HG03571 (cell line): ENCODE measurements around the gene TMEM229A.
"Not testable (repeated sequence)": the region's sequence is repeated elsewhere in the genome, so short reads cannot be mapped to it uniquely, and the experiment has no call there.

Experiments
- ATAC-seq: cut with Tn5 transposase; IDR thresholded peaks from one replicate; pipeline ENCODE4 v1.9.1; 2021; ENCODE audit not compliant: unreplicated experiment

The TMEM229A gene

GRCh38 chr7:124032369-124033094, at the start of gene TMEM229A:
TSS of gene TMEM229A (minus strand) at chr7:124033067. CDS start at chr7:124033003, 64 bp downstream.
- no peak for ATAC-seq

- not testable (repeated sequence) for ATAC-seq
Observed at GRCh38 chr7:124082234-124082633, 49.4 kb upstream of the TMEM229A start.

- no peak for ATAC-seq
Observed at GRCh38 chr7:124077546-124077945, 44.7 kb upstream of the TMEM229A start.

DNA sequence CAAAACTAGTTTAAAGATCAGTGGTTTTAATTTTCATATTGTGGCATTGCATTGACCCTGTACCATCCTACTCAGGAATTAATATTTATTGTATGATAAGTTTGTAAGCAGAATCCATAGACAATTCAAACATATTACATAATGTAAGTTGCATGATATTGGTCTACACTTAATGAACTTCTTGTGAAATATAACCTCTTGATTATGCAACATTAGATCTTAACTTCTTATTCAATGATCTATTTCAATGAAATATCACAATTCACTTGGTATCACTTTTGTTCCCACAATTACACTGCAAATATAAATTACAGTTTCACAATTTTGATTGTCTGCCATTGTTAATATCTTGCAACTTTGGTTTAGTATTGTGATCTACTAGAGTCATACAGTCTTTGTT, 44.0 kb upstream of the TMEM229A start:
- no peak for ATAC-seq

DNA sequence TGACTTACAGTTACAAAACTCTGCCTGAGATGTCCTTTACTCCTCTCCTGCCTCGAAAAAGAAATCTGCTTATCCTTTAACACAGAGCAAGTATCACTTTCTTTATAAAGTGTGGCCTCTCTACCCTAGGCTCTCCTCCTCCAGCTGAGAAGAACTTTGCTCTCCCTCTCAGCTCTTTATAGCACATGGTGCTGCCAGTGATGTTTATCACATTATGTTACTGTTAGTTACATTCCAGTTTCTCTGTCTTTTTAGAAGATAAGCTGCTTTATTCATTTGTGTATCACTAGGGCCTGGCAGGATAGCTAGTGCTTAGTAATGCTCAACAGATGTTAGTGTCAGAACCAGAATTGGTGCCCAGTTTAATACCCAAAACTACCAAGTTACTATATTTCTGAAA, 41.1 kb upstream of the TMEM229A start:
- no peak for ATAC-seq

DNA sequence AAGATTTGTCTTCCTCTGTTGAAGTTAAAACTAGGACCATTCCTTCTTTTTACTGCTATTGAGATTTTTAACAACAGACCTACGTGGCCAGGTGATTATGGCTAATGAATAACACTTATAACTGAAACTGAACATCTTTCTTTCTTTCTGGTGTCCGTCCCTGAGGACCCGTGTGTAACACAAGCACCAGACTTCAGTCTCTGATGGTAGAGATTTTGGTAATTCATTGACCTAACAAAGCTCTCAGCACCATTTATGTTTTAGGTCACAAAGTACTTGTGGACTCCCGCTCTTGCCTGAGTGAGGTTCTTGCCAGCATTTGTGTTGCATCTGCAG, 40.4 kb upstream of the TMEM229A start:
- no peak for ATAC-seq

GRCh38 chr7:124072603-124073309, 39.9 kb upstream of the TMEM229A start:
- no peak for ATAC-seq

- no peak for ATAC-seq
Observed at GRCh38 chr7:124071843-124072242, 39.0 kb upstream of the TMEM229A start.

DNA sequence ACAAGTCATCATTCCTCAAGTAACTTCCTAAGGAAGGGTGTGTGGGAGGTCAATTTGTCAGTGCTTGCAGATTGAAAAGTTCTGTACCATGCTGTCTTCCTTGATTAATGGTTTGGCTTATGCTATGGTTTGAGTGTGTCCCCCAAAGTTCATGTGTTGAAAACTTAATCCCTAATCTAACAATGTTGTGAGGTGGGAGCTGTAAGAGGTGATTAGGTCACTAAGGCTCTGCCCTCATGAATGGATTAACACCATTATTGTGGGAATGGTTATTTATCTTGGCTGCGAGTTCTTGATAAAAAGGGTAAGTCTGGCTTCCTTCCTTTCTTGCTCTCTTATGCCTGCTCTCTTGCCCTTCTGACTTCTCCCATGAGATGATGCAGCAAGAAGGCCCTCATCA, 29.3 kb upstream of the TMEM229A start:
- no peak for ATAC-seq

GRCh38 chr7:124060528-124060927, 27.7 kb upstream of the TMEM229A start:
- no peak for ATAC-seq

DNA sequence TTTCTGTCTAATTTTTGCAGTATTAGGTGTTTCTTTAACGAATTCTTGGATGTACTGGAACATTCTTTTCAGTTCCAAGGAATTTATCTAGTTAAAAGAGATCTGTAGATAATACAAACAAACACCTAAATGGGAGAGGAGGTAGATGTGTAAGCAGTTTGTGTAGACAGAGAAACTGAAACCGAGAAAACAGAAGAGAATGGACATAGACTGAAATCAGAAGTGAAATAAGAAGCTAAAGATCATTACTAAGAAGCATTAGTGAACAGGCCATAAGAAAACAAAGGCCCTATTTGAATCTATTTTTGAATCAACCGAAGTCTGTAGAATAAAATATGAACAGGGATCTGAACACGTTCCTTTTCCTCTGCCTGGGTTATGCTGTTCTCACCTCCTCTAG, 26.5 kb upstream of the TMEM229A start:
- peak; percentile 95 for ATAC-seq

GRCh38 chr7:124058515-124058914, 25.6 kb upstream of the TMEM229A start:
- ATAC-seq = no peak

DNA sequence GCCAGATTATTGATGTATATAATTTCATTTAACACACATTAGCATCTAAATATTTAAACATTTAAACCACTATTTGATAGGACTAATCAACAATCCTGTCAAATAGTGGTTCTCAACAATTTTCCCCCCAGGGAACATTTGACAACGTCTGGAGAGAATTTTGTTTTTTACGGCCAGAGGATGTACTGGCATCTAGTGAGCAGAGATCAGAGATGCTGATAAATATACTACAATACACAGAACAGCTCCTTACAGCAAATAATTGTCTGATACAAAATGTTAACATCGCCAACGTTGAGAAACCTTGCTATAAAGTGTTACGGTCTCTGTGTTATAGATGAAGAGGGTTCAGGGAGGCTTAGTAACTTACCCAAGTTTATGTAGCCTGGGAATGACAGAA, 25.0 kb upstream of the TMEM229A start:
- ATAC-seq = no peak

- ATAC-seq = no peak
Observed at GRCh38 chr7:124056234-124056633, 23.4 kb upstream of the TMEM229A start.

DNA sequence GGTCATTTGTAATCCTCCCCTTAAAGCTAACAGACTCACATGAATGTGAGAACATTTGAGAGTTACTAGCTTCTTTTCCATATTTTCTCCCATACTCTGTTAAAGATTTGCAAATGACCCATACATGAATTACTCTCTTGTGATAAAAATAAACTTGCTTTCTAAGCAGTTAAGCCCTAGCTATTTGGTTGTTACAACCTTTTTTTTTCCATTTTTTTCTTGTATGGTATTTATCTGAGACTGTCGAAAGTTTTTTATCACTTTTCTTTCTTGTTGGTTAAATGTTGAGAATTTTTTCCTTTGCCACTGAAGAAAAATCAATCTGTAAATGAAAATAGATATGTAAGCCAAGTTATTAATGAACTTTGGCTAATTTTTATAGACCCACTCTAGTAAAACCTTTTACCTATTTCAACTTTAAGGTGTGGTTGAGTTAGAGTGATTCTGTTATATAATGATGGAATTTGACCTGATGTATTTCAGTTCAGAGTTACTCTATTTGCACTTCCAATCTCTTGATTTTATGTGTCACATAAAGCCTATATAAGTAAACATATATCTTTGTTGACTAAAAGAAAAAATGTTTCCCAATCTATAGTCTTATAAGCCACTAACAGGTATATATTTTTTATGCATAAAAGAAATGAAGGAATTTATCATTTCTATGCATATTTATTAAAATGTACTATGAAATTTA, 19.0 kb upstream of the TMEM229A start:
- ATAC-seq = no peak

- no peak for ATAC-seq
Observed at GRCh38 chr7:124042826-124043225, 10.0 kb upstream of the TMEM229A start.

DNA sequence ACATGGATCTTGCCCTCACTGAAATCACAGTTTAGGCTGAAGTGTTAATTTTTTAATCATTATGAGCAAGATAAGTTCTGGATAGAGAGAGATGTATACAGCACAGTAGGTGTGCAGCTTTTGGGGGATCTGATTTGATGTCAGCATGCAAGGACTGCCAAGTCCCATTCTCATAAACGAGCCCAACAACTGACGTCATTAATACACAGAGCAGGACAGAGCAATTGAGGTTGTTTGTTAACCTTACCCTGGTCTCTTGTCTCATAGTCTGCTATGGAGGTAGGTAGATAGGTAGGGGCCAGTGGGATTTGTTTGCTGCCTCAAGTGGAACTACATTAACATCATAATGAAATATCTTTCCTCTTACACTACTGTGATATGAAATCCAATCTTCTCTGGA, 8.6 kb upstream of the TMEM229A start:
- no peak for ATAC-seq

GRCh38 chr7:124037902-124038301, 5.0 kb upstream of the TMEM229A start:
- ATAC-seq = not testable (repeated sequence)

DNA sequence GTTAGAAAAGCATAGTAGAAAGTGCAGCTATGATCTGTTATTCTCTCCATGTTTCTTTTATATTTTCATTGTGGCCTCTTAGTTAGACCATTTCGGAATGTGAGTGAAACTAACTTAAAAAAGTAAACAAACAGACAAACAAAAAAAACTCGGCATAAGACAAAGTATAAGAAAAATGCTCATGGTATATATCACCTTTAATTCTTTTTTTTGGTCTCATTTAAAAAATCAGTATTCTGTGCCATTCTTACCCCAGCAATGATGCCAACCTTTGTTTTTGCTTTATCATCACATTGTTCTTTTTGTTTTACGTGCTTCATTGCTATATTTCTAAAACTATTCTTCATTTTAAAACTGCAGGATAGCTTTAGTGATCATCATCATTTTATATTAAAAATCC, 2.8 kb upstream of the TMEM229A start:
- no peak for ATAC-seq

DNA sequence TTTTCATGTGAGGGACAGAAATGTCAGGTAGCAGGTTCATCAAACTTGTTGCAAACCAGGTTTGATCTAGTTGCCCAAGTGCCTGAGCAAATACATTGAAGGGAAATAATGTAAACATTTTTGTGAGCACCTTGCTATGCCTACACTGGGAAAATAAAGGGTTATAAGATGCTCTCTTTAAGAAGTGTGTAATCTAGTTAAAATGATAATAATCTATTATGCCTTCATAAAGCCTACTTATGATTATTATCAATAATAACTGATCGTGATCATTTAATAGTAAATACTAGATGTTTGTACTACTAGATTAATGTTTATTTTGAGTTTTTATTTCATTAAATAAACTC, 1.9 kb upstream of the TMEM229A start:
- ATAC-seq = no peak

GRCh38 chr7:124033807-124034753, 1.2 kb upstream of the TMEM229A start:
- no peak for ATAC-seq
